DMS153 (cell line): Measurements from ENCODE around the gene SSNA1.

Source experiments
- DNase-seq: peaks from one replicate; lab custom pipeline; 2025; lab: John Stamatoyannopoulos, UW

The SSNA1 gene

DNA sequence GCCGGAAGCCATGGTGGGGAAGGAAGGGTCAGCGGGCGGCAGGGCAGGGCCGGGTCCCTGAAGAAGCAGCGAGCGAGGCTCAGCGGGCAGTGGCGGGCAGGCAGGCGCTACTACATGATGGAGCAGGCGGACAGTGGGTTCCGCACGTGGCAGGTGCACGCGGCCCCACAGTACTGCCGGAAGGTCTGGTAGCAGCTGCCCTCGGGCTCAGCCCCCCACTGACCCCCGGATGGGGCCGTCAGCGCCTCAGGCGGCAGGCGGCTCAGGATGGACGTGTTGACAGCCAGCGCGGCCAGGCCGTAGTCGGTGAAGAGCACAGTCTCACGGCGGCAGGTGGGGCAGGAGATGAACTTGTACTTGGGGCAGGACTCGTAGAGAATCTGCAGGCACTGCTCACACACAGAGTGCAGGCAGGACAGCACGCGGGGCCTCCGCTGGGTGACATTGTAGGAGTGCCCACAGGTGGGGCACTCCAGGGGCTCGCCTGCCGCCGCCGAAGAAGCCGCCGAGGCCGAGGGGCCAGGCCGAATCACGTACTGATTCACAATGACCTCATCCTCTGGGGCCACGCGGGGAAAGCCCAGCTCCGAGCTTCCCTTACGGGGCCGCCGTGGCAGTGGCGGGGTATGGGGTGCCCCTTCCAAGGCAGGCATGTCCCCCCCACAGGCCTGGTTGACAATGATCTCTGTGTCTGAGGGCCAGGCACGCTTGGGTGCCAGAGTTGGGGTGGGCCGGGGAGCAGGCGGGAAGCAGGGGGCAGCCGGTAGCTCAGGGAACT is 32.0 kb downstream of the SSNA1 start:
- no peak for DNase-seq

- no peak for DNase-seq
Measured at GRCh38 chr9:137221095-137221505, 32.6 kb downstream of the SSNA1 start.

DNA sequence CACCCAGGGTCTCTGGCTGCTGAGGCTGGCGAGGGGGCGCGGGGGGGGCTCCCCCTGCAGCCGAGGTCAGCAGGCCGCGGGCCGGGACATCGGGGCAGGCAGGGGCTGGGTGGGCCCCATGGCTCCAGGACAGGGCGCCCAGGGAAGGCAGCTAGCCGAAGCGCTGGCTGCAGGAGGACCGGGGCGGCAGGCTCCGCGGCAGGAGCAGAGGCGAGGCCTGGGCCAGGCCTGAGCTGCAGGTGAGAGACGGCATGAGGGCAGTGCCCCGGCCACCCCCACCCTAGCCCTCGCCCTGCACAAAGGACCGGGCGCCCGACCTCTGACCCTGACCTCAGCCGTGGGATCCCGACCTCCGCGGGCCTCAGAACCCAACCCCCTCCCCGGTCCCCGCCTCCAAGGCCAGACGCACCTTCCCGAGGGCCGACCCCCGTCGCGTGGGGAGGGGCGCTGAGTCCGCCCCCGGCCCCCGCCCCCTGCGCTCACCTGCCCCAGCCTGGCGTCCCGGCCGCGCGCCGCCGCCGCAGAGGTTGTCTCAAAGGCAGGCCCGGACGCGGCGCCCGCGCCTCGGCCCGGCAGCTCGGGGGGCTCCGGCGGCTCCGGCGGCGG is 33.1 kb downstream of the SSNA1 start:
- DNase-seq: no peak

DNA sequence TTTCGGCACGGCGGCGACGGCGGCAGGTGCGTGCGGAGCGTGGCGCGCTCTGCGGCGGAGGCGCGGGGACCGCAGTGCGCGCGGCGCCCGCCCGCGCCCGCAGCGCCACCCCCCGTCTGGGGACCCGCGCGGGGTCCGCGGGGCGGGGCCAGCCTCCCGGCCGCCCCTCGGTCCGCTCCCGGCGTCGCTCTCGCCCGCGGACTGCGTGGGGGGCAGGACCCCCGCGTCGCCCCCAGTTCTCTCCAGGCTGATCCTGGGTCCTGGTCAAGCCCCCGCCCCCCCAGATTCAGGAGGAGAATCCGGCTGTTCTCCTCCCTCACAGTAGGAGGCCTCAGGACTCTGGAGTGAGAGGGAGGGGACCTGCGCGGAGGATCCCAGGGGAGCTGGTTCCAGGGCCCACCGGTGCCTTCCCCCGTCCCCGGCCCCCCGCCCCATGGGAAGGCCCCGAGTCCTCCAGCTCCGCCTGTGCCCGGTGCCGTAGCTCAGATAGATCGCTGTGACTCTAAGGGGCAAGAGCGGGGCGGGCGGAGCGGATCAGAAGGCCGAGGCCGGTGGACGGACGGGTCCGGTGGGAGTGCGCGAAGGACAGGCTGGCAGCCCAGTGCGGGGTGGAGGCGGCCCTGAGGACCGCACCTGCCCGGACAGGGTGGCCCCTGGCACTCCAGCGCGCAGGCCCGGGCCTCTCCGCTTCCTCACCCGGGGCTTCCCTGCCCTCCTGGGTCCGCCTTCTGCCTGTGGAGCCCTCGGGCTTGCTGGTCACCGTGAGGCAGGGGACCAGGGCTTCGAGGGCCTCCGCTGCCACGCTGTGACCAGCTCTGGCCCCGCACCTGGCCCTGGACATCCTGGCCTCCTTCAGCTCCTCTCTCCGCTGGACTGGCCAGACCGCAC is 34.0 kb downstream of the SSNA1 start, which contains the start of gene RNF208:
Gene RNF208 (minus strand): TSS at position 51 of the 888 bp plus-strand sequence. CDS start 1,028 bp downstream, outside the sequence.
- DNase-seq: no peak

GRCh38 chr9:137223078-137223970 is 34.8 kb downstream of the SSNA1 start:
- peak; percentile 95 for DNase-seq

DNA sequence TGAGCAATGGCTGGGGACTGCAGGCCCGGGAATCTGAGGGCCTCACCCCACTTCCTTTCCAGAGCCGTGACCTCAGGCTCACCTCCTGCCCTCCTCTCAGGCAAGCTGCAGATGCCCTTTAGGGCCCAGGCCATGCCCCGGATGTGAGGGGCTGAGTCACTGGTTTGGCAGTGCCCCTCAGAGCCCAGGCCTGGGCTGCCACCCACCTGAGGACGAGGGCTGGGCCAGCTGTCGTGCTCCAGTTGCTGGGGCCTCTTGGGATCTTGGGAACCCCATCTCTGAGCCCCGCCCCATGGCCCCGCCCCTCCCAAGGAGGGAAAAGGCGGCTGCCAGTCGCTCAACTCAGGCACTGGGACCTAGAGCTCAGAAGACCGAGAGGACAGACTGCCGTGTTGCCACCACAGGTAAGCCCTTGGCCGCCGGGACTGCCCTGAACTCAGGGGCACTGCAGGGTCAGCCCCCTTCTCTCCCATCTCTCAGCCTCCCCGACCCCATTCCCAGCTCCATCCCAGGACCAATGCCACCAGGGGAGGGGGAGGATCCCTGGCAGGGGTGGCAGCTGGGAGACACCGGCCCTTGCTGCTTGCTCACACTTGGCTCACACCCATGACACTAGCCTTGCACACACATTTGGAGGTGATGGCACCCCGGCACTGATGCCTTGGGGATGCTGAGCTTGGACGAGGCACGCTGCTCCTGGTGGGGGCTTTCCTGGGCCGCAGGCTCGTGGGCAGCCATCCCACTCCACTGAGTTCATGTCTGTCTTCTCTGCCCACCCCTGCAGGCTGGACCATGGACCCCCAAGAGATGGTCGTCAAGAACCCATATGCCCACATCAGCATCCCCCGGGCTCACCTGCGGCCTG is 36.6 kb downstream of the SSNA1 start, which contains the start of gene CYSRT1:
Gene CYSRT1 (plus strand): TSS at position 345 of the 865 bp plus-strand sequence. CDS start 448 bp downstream, at position 793.
- DNase-seq: no peak

DNA sequence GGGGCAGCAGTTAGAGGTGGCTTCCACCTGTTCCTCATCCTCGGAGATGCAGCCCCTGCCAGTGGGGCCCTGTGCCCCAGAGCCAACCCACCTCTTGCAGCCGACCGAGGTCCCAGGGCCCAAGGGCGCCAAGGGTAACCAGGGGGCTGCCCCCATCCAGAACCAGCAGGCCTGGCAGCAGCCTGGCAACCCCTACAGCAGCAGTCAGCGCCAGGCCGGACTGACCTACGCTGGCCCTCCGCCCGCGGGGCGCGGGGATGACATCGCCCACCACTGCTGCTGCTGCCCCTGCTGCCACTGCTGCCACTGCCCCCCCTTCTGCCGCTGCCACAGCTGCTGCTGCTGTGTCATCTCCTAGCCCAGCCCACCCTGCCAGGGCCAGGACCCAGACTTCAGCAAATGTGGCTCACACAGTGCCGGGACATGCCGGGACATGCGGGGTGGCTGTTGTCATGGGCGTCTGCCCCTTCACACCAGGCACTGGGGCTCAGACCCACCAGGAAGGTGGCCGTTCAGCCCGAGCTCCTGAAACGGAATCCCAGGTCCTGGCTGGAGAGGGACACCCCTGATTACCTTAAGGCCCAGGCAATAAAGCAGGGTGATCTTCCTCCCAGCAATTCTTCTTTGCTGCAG is 37.3 kb downstream of the SSNA1 start:
- DNase-seq: no peak

GRCh38 chr9:137226338-137227053 is 38.0 kb downstream of the SSNA1 start:
- no peak for DNase-seq

GRCh38 chr9:137227054-137227852 is 38.8 kb downstream of the SSNA1 start, which contains the start of gene RNF224:
RNF224 (plus strand) TSS chr9:137227502; CDS start chr9:137228336, 834 bp downstream.
- peak; percentile 63 for DNase-seq

GRCh38 chr9:137227853-137228505 is 39.5 kb downstream of the SSNA1 start:
- DNase-seq: no peak

GRCh38 chr9:137228506-137228967 is 40.1 kb downstream of the SSNA1 start:
- no peak for DNase-seq

DNA sequence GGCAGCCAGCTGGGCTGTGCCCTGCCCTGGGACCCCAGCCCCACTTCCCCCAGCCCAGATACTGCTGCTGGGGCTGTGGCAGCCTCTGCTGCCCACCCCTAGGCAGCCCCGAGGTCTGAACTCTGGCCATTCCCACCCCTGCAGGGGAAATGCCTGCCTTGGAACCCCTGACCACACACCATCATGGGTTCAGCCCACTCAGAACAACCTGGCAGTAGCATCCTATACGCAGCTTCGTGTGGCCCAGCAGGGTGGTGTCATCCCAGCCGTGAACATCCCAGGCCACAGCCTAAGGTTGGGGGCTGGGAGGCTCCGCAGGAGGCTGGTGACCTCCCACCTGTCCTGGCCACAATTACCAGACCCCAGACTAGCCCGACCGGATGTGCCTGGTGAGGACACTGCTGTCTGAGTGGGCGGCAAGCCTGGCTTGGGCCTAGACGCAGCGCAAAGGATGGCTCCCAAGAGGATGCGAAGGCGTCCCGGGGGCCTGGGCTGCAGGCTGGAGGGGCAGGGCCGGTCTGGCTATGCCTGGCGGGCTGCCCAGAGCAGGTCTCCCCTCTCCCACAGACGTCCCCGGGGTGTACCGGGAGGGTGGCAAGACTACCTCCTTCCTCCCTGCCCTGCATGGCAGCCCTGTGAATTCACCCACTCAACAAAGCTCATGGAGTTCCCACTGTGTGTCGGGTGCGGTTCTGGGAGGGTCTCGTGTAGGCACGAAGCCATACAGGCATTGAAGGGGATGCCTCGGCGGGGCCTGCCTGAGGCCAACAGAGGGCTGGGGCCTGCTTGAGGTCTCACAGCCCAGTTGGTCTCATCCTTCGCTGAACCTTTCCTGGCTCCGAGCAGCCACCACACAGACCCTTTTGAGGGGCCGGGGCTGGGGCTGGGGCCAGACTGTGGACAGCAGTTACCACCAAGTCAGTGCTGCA is 40.8 kb downstream of the SSNA1 start:
- DNase-seq: no peak

DNA sequence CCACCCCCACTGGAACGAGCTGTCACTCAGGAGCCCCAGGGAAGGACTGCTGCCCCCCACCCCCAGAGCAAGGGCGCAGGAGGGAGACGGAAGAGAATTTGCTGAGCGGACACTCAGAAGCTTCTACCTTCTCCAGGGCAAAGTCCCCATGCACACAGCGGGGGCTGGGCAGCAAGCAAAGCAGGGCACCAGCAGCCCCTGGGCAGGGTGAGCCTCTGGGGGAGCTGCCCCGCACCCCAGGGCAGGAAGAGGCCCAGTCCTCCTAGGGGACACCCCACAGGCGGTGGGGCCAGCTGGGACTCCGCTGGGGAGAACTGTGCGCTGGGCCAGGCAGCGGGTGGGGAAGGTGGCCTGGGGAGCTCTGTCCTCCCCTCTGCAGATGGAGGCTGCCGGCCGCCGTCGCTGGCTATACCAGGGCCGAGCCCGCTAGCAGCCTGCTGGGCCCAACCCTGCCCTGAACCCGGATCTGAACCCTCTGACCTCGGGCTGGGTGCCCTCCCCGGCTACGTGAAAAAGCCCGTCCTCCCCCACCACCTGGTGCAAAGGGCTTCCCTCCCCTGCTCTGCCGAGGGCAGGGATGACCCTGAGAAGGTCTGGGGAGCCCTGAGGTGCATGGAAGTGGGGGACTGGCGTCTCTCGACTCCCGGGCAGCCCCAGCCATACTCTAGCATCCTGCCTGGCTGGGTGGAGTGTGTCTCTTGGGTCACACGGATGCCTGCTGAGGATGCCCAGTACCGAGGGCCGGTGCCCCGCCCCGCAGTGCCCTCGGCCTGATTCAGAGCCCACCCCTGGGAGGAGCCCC is 41.6 kb downstream of the SSNA1 start:
- DNase-seq: no peak

- no peak for DNase-seq
Measured at GRCh38 chr9:137230705-137231371, 42.4 kb downstream of the SSNA1 start, which contains the start of gene SLC34A3. SLC34A3 (plus strand) TSS chr9:137230901; CDS start chr9:137231703, 802 bp downstream.
